Effector memory CD8-positive, alpha-beta T cell (primary cell): Measurements from ENCODE around the gene UPF3A.

Source experiments
- ATAC-seq: fragments of 150-1000 bp; cut with Tn5 transposase; replicated peaks from 2 replicates; pipeline ENCODE4 v1.10.0; 2021; ENCODE audit warnings: mild to moderate bottlenecking, moderate library complexity
- DNase-seq, 3 experiments: peaks; one replicate each; pipeline ENCODE4 v3.0.0; 2021
- H3K27ac Mint-ChIP-seq, 2 donors: one replicate each; pipeline ENCODE4 v1.8.0; 2022; ENCODE audit warnings: mild to moderate bottlenecking in 2 of 2, mixed read lengths in 2 of 2, moderate library complexity in 2 of 2
- H3K27me3 Mint-ChIP-seq, 2 donors: one replicate each; pipeline ENCODE4 v1.8.0; 2022; ENCODE audit warnings: mixed read lengths in 2 of 2
- H3K36me3 Mint-ChIP-seq: one replicate; pipeline ENCODE4 v1.8.0; 2022; ENCODE audit warnings: mild to moderate bottlenecking, moderate library complexity, mixed read lengths; ENCODE audit not compliant: insufficient read depth
- H3K4me1 Mint-ChIP-seq, 2 donors: one replicate each; pipeline ENCODE4 v1.8.0; 2022; ENCODE audit warnings: low read depth in 2 of 2, mixed read lengths in 2 of 2
- H3K4me3 Mint-ChIP-seq, 2 donors: one replicate each; pipeline ENCODE4 v1.8.0; 2022; ENCODE audit warnings: mild to moderate bottlenecking in 2 of 2, mixed read lengths in 2 of 2, moderate library complexity in 2 of 2
- H3K9me3 Mint-ChIP-seq, 2 donors: one replicate each; pipeline ENCODE4 v1.8.0; 2022; ENCODE audit warnings: mixed read lengths in 2 of 2

Gene UPF3A

GRCh38 chr13:114268344-114269280, 12.8 kb upstream of the UPF3A start:
- Mint-ChIP-seq H3K27ac (peak overlapping the region; percentile 87 to 89), H3K4me1 (peaks cover 36 to 43% of the 10 kb centered on the region in 2 donors), H3K27me3 (no peaks in the 10 kb centered on the region), H3K4me3 (peak overlapping the region; percentile 72 to 81), H3K9me3 (no peaks in the 10 kb centered on the region), H3K36me3 (peaks cover 45% of the 10 kb centered on the region)
- ATAC-seq (peak; percentile 77), DNase-seq (peak; percentile 10 to 26 (median 10))

- Mint-ChIP-seq H3K27ac (peak overlapping the region; percentile 87 to 89), H3K9me3 (no peaks in the 10 kb centered on the region), H3K27me3 (no peaks in the 10 kb centered on the region), H3K4me1 (peaks cover 29 to 41% of the 10 kb centered on the region in 2 donors), H3K36me3 (peaks cover 40% of the 10 kb centered on the region), H3K4me3 (peak overlapping the region; percentile 29 to 72)
- no peak for ATAC-seq
- DNase-seq, result no peak
Observed at GRCh38 chr13:114269281-114269770, 12.1 kb upstream of the UPF3A start.

GRCh38 chr13:114272977-114273376, 8.4 kb upstream of the UPF3A start:
- Mint-ChIP-seq H3K4me1 (peaks cover 20 to 26% of the 10 kb centered on the region in 2 donors), H3K9me3 (no peaks in the 10 kb centered on the region), H3K4me3 (no peak overlapping the region), H3K27me3 (no peaks in the 10 kb centered on the region), H3K36me3 (peaks cover 29% of the 10 kb centered on the region), H3K27ac (no peak overlapping the region)
- ATAC-seq (no peak), DNase-seq (no peak)

- H3K9me3 Mint-ChIP-seq, result no peaks in the 10 kb centered on the region
- peaks cover 24% of the 10 kb centered on the region for H3K36me3 Mint-ChIP-seq
- H3K27me3 Mint-ChIP-seq, result no peaks in the 10 kb centered on the region
- no peak overlapping the region for H3K4me3 Mint-ChIP-seq
- no peak for DNase-seq
- H3K4me1 Mint-ChIP-seq, result peaks cover 16 to 19% of the 10 kb centered on the region in 2 donors
- no peak for ATAC-seq
- H3K27ac Mint-ChIP-seq, result no peak overlapping the region
Observed at GRCh38 chr13:114275304-114275703, 6.1 kb upstream of the UPF3A start.

GRCh38 chr13:114279146-114279545, 2.3 kb upstream of the UPF3A start:
- Mint-ChIP-seq H3K4me3 (no peak overlapping the region), H3K27ac (peak overlapping the region in 1 of 2 donors; percentile 97), H3K27me3 (no peaks in the 10 kb centered on the region), H3K36me3 (peaks cover 34% of the 10 kb centered on the region), H3K9me3 (no peaks in the 10 kb centered on the region), H3K4me1 (peaks cover 23 to 34% of the 10 kb centered on the region in 2 donors)
- DNase-seq (no peak), ATAC-seq (no peak)

- H3K27ac Mint-ChIP-seq, result peak overlapping the region; percentile 95 to 97
- DNase-seq (no peak), ATAC-seq (no peak)
- no peaks in the 10 kb centered on the region for H3K27me3 Mint-ChIP-seq
- H3K36me3 Mint-ChIP-seq, result peaks cover 31% of the 10 kb centered on the region
- H3K4me3 Mint-ChIP-seq, result peak overlapping the region; percentile 58 to 93
- H3K9me3 Mint-ChIP-seq, result no peaks in the 10 kb centered on the region
- H3K4me1 Mint-ChIP-seq, result peaks cover 23 to 38% of the 10 kb centered on the region in 2 donors
Observed at GRCh38 chr13:114279758-114280355, 1.5 kb upstream of the UPF3A start.

- H3K9me3 Mint-ChIP-seq, result no peaks in the 10 kb centered on the region
- peak; percentile 67 to 82 (median 69) for DNase-seq
- H3K36me3 Mint-ChIP-seq, result peaks cover 46% of the 10 kb centered on the region
- no peaks in the 10 kb centered on the region for H3K27me3 Mint-ChIP-seq
- H3K4me3 Mint-ChIP-seq, result peak overlapping the region; percentile 87 to 93
- H3K4me1 Mint-ChIP-seq, result peaks cover 25 to 40% of the 10 kb centered on the region in 2 donors
- ATAC-seq, result peak; percentile 64
- H3K27ac Mint-ChIP-seq, result peak overlapping the region; percentile 95 to 97
Observed at GRCh38 chr13:114282041-114282670, 755 bp downstream of the UPF3A start.

GRCh38 chr13:114283576-114283975, 2.2 kb downstream of the UPF3A start:
- peaks cover 32 to 48% of the 10 kb centered on the region in 2 donors for H3K4me1 Mint-ChIP-seq
- H3K4me3 Mint-ChIP-seq, result peak overlapping the region; percentile 20 to 47
- no peaks in the 10 kb centered on the region for H3K9me3 Mint-ChIP-seq
- H3K36me3 Mint-ChIP-seq, result peaks cover 60% of the 10 kb centered on the region
- ATAC-seq (no peak), DNase-seq (no peak)
- no peaks in the 10 kb centered on the region for H3K27me3 Mint-ChIP-seq
- H3K27ac Mint-ChIP-seq, result no peak overlapping the region

- DNase-seq (no peak), ATAC-seq (no peak)
- no peak overlapping the region for H3K27ac Mint-ChIP-seq
- peaks cover 31 to 42% of the 10 kb centered on the region in 2 donors for H3K4me1 Mint-ChIP-seq
- no peak overlapping the region for H3K4me3 Mint-ChIP-seq
- no peaks in the 10 kb centered on the region for H3K27me3 Mint-ChIP-seq
- peaks cover 68% of the 10 kb centered on the region for H3K36me3 Mint-ChIP-seq
- no peaks in the 10 kb centered on the region for H3K9me3 Mint-ChIP-seq
Observed at GRCh38 chr13:114284680-114285079, 3.3 kb downstream of the UPF3A start.

GRCh38 chr13:114285166-114285808, 3.9 kb downstream of the UPF3A start:
- H3K27me3 Mint-ChIP-seq, result no peaks in the 10 kb centered on the region
- ATAC-seq (no peak), DNase-seq (no peak)
- H3K27ac Mint-ChIP-seq, result no peak overlapping the region
- H3K4me3 Mint-ChIP-seq, result no peak overlapping the region
- H3K36me3 Mint-ChIP-seq, result peaks cover 74% of the 10 kb centered on the region
- no peaks in the 10 kb centered on the region for H3K9me3 Mint-ChIP-seq
- H3K4me1 Mint-ChIP-seq, result peaks cover 26 to 36% of the 10 kb centered on the region in 2 donors

GRCh38 chr13:114286808-114287207, 5.4 kb downstream of the UPF3A start:
- Mint-ChIP-seq H3K4me1 (peaks cover 18 to 29% of the 10 kb centered on the region in 2 donors), H3K4me3 (no peak overlapping the region), H3K27me3 (no peaks in the 10 kb centered on the region), H3K9me3 (no peaks in the 10 kb centered on the region), H3K27ac (no peak overlapping the region), H3K36me3 (peaks cover 73% of the 10 kb centered on the region)
- DNase-seq (no peak), ATAC-seq (no peak)

- no peaks in the 10 kb centered on the region for H3K27me3 Mint-ChIP-seq
- peak overlapping the region in 1 of 2 donors; percentile 49 for H3K27ac Mint-ChIP-seq
- H3K4me3 Mint-ChIP-seq, result no peak overlapping the region
- peaks cover 18 to 29% of the 10 kb centered on the region in 2 donors for H3K4me1 Mint-ChIP-seq
- H3K9me3 Mint-ChIP-seq, result no peaks in the 10 kb centered on the region
- no peak for DNase-seq
- ATAC-seq, result no peak
- H3K36me3 Mint-ChIP-seq, result peaks cover 83% of the 10 kb centered on the region
Observed at GRCh38 chr13:114288157-114288591, 6.8 kb downstream of the UPF3A start.

- no peaks in the 10 kb centered on the region for H3K9me3 Mint-ChIP-seq
- DNase-seq, result no peak
- no peaks in the 10 kb centered on the region for H3K27me3 Mint-ChIP-seq
- peaks cover 0 to 5% of the 10 kb centered on the region in 2 donors for H3K4me1 Mint-ChIP-seq
- peaks cover 60% of the 10 kb centered on the region for H3K36me3 Mint-ChIP-seq
- ATAC-seq, result no peak
- no peak overlapping the region for H3K4me3 Mint-ChIP-seq
- no peak overlapping the region for H3K27ac Mint-ChIP-seq
Observed at GRCh38 chr13:114296448-114296847, 15.0 kb downstream of the UPF3A start.
